NCI-H446 treated with DMSO at 0.1 percent for 48 hours (cell line): ENCODE measurements around the gene FAM78A.
"Not testable (repeated sequence)": the region's sequence is repeated elsewhere in the genome, so short reads cannot be mapped to it uniquely, and the experiment has no call there.

Experiments used
- DNase-seq: peaks from one replicate; lab custom pipeline; 2025; lab: John Stamatoyannopoulos, UW

FAM78A gene

GRCh38 chr9:131280660-131281059, 4.3 kb upstream of the FAM78A start:
- no peak for DNase-seq

DNA sequence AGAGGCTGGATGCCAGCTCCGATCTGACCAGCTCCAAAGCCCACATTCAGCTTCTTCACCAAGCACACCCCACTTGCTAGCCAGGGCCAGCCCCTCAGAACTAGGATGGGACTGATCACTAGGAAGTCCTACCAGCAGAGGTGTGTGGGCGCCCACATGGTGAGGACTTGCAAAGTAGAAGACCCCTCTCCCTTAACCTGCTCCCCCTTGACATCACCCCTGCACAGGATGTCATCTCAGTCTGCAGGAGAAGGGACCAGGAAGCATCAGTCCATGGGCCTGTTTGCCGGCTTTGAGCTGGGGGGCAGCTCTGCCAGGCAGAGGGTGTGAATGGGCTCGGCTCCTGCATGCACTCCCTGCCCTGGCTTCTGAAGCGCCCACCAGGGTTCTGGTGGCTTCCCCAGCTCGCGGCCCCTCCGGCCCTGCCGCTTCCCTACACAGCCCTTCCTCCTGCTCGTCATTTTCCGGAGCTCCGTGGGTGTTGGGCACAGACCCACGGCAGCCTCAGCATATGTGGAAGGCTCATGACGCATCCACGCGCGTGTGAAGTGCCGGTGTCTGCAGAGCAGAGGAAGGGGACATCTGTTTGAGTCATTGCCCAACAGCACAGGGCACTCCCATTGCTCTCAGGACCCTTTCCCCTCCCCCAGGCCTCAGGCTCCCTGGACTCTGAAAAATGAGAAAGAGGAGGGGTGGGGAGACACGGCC, 3.7 kb upstream of the FAM78A start:
- DNase-seq, result no peak

DNA sequence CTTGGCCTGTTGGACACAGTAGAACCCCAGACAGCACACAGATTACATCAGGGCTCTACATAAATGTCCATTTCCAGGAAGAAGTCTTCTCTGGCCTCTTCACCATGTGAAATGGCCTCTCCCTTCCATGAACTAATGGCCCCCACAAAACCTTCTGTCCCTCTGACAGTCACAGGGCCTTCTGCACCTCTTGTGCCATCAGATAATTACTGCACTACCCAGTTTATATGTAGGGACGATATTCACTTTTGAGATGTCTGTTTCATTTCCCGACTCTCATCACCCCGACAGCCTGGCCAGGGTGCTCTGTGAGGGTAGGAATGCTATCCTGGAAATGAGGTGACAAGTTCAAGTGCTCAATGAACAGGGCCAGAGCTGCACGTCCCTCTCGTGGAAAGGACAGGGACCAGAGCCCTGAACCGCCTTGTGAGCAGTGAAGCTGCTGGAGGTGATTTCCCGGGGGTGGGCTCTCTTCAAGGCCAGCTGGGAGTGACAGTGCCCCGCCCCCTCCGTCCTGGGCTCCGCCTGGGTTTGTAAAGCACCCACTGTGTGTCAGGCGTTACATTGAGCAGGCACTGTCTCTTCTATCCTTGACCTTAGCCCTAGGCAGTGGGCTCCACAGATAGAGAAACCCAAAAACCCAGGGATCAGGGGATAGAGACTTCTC, 3.0 kb upstream of the FAM78A start:
- no peak for DNase-seq

DNA sequence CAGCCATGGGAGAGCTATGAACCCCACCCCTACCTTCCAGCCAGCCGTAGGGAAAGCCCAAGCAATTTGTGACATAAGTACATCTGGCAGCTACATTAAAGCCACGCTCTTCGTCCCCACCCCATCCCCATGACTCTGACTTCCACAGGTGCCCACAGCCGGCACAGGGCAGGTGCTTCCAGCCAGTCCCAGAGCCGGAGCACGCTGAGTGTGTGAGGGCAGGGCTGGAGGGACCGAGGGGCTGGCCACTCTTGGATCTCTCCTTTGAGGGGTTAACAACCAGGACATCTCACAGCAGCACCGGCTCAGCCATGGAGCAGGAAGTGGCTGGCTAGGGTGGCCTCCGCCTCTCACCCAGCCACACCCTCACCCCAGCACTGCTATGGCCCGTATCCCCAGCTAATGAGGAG, 2.4 kb upstream of the FAM78A start:
- no peak for DNase-seq

GRCh38 chr9:131277910-131278701, 1.8 kb upstream of the FAM78A start:
- DNase-seq, result peak; percentile 46

- DNase-seq, result no peak
Measured at GRCh38 chr9:131277287-131277909, 1.1 kb upstream of the FAM78A start.

DNA sequence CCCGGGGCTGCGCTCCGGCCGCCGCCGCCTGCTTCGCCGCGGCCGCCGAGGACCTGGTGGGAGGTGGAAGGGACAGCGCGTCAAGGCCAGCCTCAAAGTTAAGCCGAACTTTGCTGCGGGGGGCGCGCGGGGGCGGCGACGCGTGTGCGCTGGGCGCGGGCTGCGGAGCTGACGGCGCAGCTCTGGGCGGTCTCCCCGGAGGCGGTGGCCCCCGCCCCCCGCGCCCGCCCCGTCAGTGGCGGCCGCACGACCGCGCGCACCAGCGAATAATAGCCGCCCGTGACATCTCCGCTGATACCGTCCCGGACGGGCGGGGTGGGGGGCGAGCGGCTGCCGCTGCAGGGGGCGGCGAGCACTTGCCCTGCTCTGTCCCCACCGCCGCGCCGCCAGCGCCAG, 579 bp upstream of the FAM78A start:
- no peak for DNase-seq

DNA sequence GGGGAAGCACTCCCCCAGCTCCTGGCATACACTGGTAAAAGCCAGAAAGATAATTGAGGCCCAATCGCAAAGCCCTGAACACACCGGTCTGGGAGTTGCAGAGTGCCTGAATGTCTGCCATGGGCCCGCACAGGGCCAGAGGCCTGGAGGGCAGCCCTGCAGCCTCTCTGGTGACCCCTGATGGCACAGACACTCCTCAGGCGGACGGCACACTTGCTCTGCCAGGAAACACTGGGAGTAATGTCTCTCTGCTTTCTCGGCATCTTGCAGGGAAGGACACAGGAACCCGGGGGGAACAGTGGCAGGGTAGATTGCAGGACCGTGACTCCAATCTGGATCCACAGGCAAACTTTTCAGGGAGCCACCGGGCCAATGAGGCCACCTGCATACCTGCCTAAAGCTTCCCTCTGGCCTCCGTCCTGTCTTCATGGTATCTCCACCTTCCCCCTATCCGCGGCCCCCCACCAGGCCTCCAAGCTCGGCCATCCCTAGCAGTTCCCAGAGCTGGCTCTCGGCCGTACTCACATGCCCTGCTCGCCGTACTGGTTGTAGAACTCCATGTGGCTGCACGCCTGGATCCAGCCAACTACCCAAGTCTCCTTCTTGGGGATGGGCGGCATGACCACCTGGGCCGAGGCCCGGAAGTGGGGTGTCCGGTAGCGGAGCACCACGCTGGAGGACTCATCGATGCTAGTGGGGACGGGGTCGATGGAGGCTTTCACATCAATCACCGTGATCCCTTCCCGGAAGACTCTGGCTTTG, 797 bp downstream of the FAM78A start:
- no peak for DNase-seq

GRCh38 chr9:131274674-131275331, 1.5 kb downstream of the FAM78A start:
- DNase-seq, result no peak

- DNase-seq, result no peak
Measured at GRCh38 chr9:131273856-131274673, 2.2 kb downstream of the FAM78A start.

DNA sequence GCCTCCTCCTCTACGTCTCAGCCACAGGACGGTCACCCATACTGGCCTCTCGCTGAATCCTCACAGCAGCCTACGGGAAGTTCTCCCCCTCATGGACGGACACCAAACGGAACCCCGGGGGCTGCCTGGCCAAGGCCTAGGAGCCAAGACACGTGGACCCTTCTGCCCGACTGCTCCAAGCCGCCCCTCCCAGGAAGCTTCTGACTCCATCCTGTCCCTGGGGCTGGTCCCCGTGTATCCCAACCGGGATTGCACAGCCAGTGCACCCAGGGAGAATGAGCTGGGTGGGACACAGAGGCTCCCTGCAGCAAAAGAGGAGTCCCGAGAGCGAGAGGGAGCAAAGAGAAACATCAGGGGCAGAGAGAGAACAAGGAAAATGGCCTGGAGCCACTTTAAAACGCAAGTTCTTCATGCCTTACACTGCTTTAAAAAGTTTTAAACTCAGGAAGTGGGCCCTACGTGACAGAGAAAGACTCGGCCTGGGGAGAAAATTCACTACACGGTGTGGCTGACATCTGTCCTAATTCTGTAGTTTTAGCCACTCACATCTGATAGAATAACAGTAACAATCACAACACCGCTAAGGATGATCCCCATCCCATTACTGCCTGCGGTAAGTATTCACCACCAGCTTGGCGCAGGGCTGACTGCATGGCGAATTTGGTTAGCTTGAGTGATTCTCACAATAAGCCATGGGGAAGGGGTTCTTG, 3.0 kb downstream of the FAM78A start:
- no peak for DNase-seq

DNA sequence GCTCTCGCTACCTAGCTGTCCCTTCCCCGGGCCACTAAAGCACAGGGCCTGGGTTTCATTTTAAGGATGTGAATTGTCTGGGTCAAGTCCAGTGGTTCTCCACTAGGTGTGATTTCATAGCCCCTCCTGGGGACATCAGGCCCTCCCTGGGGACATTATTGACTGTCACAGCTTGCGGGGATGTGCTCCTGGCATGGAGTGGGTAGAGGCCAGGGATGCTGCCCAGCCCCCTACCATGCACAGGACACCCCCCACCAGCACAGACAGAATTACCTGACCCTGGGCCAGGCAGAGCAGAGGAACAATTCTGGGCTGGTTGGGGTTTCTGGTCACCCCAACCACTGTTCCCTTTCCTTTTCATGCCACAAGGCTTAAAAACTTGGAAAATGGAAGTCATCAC, 4.1 kb downstream of the FAM78A start:
- DNase-seq, result no peak

DNA sequence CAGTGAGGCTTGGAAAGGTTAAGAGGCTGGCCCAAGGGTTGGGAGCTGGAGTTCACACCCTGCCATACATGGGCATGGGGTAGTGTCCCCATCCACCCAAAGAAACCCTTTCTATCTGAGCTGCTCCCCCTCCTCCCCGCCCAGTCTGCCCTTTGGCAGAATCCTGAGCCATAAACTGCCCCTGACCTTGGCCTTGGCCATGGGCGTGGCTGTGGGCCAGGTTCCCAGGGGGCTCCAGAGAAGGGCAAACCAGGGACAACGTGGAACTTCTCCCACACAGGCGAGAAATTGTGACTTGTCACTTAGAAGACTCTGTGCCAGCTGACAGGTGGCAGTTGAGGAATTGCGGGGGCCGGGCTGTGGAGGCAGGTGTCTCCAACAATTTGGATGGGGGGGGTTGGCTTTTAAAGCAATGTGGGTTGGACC, 4.8 kb downstream of the FAM78A start:
- DNase-seq, result no peak

GRCh38 chr9:131271016-131271273, 5.4 kb downstream of the FAM78A start:
- not testable (repeated sequence) for DNase-seq

DNA sequence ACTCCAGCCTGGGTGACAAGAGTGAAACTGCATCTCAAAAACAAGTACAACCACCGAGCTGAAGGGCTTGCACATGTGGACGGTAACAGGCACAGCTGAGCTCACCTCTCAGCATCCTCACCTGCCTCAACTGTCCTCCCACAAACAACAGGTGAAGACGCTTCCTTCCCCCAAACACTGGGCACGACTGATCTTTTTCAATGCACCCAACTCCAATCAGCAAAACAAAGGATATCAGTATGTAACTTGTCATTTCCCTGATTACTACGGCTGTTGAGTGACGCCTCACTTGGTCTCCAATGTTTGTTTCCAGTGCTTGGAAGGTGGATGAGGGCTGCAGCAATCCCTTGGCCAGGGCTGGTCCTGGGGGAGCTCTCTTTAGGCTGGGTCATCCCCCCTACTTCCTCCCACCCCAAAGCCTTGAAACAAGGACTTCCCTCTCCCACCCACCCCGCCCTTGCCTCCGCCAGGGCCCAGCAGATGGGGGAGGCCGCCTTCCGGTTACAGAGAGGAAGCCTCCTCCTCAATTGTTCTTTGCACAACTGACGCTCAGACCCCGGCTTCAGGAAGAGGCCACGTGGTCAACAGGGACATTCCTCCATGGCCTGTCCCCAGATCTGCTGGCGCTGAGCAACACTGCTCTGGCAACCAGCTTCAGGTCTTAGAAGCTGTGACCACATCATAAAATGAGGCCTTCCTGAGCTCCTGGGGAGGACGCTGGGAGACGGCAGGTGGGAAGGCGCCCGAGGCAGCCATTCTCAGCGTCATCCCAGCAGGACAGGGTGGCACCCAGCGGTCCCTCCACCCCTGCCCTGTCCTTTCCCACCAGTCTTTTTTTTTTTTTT, 5.9 kb downstream of the FAM78A start:
- no peak for DNase-seq

DNA sequence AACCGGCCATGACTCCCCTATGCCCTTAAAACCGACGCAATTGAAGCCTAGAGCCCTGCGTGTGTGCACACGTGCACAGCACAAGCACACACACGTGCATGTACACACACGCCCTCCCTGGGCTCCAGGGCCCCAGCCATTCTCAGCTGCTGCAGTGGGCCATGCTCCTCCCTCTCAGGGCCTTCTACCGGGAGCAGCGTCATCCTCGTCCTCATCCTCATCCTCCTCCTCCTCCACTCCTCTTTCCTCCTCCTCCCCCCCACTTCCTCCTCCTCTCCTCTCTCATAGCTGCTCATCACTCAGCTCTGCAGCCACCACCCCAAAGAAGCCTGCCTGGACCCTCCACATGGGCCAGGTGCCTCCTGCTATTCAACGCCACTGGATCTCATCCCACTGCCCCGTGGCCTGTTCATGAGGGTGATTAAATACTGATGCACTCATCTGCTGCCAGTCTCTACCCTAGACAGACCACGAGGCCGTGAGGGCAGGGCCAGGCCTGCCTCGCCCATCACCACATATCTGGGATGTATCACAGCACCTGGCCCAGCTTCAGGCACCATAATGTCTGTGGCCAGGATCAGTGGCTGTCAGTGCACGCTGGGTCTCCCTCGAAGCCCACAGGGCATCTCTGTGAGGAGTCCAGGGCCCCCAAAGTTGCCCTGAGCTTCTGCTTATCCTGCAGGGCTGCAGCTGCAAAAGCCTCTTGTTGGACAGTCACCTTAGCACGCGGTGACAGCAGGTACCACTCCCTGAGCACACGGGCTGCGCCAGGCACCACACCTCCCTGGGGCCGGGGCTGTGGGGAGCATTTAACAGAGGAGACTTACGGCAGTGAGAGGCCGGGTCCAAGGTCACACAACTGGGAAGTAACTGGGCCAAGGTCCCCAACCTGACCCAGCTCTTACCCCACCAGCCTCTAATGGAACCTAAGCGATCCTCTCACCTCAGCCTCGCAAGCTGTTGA, 9.8 kb downstream of the FAM78A start:
- no peak for DNase-seq

- no peak for DNase-seq
Measured at GRCh38 chr9:131264231-131264630, 12.1 kb downstream of the FAM78A start.

DNA sequence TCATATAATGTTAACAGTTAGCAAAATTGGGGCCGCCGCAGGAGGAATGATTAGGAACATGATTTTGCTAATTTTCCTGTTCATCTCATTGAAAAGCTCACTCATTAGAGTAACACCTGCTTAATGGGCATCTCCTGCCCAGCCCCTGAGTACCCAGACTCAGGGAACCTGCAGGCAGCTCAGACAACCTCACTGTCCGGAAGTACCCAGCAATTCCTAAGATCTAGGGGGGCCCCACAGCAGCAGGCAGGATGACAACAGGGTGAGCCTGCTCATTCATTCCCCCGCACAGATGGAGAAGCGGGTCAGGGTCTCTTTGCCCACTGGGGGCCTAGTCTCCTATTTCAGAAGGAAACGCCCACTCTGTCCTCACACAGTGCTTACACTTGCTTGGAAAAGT, 12.6 kb downstream of the FAM78A start:
- DNase-seq, result no peak
